GM19035 (cell line): ENCODE data around the gene BCL7A.
"Not testable (repeated sequence)": the region's sequence is repeated elsewhere in the genome, so short reads cannot be mapped to it uniquely, and the experiment has no call there.

Experiments
- ATAC-seq: cut with Tn5 transposase; IDR thresholded peaks from one replicate; pipeline ENCODE4 v1.9.1; 2021; ENCODE audit not compliant: unreplicated experiment

BCL7A gene

DNA sequence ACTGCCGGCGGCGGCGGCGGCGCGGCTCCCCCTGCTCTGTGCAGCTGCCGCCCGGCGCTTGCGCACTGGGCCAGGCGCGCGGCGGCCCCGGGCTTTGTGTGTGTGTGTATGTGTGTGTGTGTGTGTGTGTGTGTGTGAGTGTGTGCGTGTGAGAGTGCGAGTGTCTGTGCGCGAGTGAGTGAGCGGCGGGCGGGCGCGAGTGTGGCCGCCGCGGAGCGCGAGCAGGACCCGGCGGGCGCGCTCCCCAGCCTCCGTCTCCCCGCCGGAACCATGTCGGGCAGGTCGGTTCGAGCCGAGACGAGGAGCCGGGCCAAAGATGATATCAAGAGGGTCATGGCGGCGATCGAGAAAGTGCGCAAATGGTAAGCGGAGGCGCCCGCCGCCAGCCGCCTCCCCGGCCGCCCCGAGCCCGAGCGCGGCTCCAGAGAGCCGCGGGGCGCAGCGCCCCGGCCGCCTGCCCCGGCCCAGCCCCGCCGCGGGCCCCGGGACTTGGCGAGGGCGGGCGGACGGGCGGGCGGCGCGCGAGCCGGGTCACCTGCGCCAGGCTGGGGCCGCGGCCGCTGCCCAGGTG, at the start of gene BCL7A:
TSS of gene BCL7A (plus strand) at position 63 of the 571 bp plus-strand sequence. CDS start at position 271, 208 bp downstream.
- no peak for ATAC-seq

DNA sequence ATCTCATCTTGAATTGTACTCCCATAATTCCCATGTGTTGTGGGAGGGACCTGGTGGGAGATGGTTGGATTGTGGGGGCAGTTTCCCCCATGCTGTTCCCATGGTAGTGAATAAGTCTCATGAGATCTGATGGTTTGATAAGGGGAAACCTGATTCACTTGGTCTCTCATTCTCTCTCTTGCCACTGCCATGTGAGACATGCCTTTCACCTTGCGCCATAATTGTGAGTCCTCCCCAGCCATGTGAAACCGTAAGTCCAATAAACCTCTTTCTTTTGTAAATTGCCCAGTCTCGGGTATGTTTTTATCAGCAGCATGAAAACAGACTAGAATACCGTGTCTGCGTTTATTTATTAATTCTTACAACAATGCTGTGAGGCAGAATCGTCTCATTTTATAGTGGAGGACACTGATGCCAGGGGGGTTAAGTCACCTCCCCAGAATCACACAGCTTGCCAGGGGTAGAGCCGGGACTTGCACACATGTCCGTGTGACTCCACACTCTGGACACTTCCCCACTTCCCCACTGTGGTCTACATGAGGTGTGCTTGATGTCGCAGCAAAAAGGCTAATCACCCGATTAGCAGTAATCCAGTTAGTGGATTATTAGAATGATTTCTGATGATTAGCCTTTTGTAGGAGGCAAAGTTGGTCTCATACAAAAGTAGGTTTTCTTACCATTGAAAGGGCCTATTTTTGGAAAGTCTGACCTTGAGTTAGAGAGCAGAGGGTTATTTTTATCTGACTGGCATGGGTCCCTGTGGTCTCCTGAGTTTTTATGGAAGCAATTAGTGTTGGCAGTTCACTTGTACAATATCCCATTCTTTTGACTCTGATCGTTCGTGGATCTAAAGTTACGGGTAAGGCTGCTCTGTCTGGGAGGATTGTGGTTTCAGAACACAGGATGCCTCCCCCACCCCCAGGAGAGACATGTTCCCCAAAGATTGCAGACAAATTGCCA, 47.4 kb upstream of the BCL7A start:
- ATAC-seq: no peak

DNA sequence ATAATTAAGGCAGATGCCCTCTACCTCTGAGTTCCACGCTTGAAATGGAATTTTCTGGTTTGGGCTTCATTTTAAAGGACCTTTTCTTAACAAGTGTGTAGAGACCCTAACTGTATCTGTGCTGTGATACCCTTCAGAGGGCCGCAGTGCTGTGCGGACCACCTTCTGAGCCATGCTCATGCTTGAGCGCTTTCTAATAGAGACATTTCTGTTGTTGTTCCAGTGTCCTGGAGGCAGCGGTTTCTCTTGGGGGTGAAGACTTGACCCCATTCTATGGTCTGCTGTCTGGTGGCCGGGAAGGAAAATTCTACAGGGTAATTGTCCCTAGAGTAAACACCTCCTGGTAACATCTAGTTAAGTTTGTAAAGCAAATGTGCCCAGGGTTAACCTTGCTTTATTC, 46.7 kb upstream of the BCL7A start:
- no peak for ATAC-seq

DNA sequence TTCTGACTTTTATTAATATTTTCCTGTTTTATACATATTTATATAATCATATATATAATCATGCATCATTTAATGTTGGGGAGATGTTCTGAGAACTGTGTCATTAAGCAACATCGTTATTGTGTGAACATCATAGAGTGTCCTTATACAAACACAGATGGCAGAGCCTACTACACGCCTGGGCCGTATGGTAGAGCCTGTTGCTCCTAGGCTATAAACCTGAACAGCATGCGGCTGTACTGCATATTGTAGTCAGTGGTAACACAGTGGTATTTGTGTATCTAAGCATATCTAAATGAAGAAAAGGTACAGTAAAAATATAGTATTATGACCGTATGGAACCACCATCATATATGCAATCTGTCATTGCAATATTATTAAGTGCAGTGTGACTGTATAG, 44.7 kb upstream of the BCL7A start:
- no peak for ATAC-seq

DNA sequence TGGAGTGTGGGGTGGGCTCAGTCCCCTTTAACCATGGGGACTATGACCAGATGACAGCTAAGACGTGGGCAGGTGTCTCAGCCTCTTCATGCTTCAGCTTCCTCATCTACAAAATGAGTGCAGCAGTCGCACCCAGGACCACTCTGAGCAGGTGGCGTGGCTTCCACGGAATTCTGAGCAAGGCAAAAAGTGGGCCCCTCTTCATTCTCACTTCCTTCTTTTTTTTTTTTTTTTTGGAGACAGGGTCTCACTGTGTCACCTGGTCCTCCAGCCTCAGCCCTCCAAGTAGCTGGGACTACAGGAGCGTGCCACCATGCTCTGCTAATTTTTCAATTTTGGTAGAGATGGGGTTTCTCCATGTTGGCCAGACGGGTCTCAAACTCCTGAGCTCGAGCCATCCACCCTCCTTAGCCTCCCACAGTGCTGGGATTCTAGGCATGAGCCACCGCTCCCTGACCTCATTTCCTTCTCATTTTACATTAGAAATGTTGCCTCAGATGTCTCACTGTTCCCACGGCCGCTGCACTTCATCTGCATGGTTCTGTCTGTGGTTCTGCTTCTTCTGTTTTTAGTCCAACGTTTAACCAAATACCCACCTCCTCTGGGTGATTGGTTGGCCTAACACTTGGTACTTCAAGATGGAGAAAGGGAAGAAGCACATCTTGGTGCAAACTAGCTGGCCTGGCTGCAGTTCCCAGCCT, 41.3 kb upstream of the BCL7A start:
- ATAC-seq: no peak

DNA sequence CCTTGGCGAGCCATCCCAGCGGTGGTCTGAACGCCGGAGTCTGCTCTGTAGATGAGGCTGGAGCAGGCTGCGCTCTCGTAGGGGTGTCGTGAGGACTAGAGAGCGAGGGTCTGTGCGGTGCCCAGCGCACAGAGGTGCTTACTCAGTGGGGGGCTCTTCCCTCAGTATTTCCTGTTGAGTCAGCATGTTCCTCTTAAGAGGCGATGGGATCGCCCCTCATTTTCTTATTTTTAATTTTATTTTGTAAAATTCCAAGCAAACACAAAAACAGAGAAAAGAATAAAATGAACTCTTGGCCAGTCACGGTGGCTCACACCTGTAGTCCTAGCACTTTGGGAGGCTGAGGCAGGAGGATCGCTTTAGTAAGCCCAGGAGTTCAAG, 40.8 kb upstream of the BCL7A start:
- no peak for ATAC-seq

DNA sequence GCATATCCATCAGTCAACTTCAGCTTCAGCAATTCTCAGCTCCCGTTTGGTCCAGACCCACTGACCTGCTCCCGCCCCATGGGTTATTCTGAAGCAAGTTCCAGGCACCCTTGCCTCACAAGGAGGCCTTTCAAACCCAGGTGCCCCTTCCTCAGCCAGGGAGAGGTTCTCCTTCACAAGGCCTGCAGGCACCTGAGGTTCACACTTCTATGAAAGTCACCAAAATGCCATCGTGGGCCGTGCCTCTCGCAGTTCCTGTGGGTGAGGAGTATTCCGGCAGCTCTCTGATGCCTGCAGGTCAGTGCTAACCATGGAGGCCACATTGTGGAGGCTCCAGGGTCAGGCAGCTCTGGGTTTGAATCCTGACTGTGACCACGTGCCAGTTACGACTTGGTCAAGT, 40.2 kb upstream of the BCL7A start:
- ATAC-seq: no peak

DNA sequence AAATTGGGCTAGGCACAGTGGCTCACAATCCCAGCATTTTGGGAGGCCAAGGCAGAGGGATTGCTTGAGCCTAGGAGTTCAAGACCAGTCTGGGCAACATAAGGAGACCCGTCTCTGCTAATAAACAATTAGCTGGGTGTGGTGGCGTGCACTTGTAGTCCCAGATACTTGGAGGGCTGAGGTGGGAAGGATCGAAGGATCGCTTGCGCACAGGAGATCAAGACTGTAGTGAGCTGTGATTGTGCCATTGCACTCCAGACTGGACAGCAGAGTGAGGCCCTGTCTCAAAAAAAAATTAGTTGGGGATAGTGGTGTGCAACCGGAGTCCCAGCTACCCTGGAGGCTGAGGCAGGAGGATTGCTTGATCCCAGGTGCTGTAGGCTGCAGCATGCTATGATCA, 38.7 kb upstream of the BCL7A start:
- no peak for ATAC-seq

DNA sequence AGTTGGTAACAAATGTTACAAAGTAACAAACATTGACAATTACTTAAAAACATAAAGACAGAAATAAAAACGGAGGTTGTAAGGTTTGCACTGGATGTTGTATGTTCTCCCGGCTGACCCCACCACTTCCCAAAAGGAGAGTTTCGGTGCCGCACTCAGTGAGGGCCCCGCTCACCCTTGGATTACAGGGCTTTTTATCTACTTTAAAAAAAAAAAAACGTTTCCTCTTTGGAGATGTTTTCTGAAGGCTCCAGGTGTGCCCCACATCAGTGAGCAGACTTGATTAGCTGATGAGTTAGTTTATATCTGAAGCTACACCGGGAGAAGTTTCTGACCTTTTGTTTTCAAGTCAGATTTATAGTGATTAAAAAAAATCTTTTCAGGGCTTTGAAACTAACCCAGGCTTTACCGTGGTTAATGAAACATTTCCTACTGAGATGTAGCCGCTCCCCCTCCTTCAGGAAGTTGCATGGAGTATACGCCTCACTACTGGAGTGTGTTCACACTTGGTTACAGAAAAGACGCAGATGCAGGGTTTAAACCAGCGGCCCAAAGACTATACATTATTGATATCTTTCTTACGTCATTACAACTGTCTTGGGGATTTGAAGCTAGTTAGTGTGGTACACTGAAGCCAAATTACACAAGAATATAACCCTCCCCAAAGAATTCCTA, 38.0 kb upstream of the BCL7A start:
- ATAC-seq: no peak

DNA sequence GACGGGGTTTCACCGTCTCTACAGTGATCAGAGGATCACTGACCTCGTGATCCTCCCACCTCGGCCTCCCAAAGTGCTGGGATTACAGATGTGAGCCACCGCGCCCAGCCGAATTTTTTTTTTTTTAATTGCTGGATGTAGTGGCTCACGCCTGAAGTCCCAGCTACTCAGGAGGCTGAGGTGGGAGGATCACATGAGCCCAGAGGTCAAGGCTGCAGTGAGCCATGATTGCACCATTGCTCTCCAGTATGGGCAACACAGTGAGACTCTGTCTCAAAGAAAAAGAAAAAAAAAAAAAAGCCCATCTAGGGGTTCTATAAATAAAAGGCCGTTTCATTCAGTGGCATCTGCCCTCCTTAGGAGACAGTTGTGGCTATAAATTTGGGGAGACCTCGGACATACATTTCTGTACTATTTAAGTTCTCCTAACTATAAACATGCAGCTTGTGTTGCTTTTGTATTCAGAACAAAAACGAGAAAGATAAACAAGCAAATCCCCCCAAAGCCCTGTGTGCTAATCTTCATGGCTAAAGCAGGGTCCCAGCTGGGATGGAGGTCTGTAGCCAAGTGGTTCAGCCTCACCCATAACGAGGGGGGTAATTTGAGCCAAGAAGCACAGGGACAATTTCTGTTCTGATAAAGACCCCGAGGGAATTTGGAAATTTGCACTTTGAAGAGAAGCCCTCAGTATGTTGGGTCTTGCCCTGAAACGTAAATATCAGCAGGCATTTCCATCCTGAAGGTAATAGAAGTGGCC, 35.0 kb upstream of the BCL7A start:
- no peak for ATAC-seq

DNA sequence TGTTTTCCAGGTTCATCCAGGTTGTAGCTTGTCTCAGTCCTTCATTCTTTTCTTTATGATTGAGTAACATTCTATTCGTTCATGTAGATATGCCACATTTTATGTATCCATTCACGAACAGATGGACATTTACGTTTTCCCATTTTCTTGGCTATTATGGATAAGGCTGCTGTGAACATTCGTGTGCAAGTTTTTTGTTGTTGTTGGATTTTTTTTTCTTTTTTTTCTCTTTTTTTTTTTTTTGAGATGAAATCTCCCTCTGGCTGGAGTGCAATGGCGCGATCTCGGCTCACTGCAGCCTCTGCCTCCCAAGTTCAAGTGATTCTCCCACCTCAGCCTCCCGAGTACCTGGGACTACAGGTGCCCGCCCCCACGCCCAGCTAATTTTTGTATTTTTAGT, 33.2 kb upstream of the BCL7A start:
- ATAC-seq: not testable (repeated sequence)

DNA sequence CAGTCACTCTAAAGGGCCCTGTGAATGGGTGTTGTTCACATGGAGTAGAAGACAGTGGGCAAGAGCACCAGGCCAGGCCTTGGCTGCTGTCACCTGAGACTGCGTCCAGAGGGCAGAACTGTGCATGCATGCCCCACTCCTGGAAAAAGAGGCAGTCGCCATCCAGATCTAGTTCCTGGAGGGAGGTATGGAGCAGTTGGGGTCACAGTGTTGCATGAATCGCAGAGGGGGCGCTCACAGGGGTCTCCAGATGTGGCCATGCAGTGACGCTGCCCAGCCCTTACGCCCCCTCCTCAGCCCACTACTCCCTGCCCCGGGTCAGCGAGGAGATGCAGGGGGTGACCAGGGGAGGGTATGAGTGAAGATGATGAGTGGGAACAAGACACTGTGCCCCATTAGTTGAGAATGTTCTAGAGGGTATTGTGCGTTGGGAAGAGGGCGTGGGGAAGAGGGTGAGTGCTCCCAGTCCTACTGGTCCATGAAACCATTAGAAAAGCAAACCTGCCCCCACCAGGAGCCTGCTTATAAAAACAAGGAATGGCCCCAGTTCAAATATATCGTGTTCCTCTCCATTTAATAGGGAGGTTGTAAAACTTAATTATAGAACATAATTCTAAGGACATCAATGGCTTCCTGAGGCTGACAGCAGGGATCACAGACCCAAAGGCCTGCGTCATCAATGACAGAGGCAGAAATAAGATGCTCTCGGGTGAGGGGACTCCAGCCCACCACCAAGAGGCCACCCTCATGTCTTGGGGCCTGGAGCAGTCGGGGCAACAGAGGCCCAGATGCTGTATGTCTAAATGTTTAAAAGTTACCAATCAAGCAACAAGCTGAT, 32.2 kb upstream of the BCL7A start:
- no peak for ATAC-seq

DNA sequence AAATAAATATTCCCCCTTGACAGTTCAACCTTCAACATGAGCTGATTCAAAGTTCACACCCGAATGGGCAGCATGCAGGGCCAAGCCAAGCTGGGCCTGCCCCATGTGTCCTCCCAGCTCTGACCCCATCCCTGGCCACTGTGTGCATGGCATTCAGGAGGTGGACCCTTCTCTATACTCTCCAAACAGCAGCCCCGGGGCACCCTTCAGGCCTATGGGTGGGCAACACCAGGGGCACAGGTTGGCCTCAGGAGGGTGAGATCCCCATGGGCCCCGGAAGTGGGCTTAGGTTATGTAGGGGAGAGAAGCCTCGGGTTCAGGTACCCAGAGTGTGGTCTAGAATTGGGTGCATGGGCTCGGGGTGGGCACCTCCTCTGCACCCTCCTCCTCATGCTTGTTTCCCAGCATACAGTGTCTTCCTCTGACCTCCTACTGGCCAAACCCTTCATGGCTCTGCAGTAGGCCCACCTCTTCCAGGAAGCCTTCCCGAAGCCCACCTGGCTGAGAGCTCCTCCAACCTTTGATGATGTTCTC, 31.5 kb upstream of the BCL7A start:
- ATAC-seq: no peak

DNA sequence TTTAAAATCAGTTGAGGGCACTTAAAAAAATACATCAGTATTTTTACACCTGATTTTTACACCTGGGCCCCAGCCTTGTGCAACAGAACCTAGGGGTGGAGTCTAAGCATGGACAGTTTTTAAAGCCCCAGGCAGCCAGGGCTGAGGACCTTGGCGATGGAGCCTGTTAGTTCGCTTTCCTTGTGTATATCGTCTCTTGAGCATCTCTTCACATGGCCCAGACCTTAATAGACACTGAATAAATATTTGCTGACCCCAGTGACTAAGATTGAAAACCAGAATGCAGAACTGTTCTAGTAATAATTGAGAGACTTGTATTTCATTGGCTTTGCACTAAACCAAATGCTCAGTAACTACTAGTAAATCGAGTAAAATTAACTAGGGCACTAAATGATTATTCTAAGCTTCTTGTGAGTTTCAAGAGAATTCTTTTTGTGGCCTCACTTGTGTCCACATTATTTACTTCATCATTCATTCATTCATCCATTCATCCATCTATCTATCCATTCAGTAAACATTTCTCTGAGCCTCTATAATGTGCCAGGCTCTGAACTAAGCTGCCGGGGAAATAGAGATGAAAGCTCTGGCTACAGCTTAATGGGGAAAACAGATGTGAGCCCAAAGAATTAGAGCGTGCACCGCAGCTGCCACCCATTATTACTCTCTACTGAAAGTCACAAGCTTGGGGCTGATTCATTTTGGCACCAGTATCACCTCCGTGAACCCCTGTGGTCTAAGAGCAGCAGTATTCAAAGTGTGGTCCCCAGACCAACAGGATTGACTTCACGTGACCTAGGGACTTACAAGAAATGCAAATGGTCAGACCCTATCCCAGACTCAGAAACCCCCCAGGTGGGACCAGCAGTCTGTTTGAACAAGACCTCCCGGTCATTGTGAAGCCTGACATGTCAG, 30.7 kb upstream of the BCL7A start:
- ATAC-seq: peak; percentile 67

DNA sequence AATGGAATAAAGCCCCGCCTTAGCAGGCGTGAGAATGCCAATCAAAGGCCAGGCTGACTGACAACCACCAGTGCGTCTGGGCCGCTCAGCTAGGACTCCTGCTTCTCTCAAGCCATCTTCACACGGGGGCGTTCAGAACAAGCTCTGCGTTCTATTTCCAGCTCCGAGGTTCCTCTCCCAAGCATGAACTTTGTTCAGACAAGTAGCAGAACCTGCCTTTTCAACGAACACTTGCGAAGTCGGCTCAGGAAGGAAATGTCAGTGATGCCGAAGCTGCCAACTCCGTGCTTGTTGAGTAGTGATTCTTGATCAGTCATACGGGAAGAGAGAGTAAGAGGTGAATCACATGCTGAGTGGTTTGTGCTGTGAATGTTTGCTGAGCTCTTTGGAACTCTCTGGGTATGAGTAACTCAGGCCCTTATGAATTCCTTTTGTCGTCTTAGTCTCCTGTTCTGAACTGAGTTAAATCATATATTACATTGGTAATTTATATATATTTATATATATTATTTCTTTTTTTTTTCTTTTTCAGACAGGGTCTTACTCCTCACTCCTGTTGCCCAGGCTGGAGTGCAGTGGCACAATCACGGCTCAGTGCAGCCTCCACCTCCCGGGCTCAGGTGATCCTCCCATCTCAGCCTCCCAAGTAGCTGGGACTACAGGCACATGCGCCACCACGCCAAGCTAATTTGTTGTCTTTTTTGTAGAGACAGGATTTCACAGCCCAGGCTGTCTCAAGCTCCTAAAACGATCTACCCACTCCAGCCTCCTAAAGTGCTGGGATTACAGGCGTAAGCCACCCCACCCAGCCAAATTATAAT, 29.4 kb upstream of the BCL7A start:
- ATAC-seq: peak; percentile 69

DNA sequence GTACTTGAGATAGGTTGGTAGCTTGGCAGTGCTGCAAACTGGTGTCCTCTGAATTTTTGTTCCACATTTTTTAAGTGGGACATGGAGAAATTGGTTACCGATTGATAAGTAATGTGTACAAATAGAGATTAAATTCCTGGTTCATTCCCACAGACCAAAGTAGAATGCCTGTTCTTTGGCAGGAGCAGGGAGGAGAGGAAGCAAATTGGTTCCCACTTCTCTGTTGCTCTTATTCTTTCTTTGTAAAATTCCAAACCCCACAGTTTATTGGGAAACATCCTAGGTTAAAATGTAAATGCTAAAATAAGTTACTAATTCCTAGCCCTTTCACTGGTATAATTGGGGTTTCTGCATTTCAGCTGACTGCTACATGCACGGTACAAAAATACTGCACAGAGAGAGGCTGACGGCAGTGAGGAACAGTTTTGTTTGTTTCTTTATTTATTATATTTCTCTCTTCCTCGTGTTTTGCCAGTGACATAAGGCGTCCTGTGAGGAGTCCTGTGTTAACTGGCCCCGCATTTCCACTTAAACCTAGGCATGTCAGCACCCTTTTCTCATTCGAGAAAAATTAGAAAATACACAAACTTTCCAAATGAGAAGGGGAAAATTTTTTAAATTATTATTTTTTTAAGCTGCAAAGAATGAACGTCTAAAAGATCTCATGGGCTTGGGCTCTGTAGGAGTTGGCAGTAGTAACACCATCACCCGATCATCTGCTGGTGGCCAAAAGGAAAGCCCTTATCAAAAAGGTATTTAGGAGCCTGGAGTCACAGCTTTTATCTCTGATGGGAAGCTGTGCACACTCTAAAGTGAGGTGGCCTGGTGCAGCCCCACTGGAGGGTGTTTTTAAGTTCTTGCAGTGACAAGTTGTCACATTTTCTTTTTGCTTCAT, 25.4 kb upstream of the BCL7A start:
- no peak for ATAC-seq
